ENCODE measurements around the gene THADA.

Gene THADA

GRCh38 chr2:43323857-43324256, 272.0 kb downstream of the THADA start:
- Mint-ChIP-seq H3K36me3 (peaks cover 39% of the 10 kb centered on the region), H3K4me1 (ENCODE audit: low read depth) (no peaks in the 10 kb centered on the region), H3K4me3 (no peak overlapping the region), H3K9me3 (ENCODE audit: low read depth) (no peaks in the 10 kb centered on the region), H3K27ac (no peak overlapping the region), H3K27me3 (no peaks in the 10 kb centered on the region)

DNA sequence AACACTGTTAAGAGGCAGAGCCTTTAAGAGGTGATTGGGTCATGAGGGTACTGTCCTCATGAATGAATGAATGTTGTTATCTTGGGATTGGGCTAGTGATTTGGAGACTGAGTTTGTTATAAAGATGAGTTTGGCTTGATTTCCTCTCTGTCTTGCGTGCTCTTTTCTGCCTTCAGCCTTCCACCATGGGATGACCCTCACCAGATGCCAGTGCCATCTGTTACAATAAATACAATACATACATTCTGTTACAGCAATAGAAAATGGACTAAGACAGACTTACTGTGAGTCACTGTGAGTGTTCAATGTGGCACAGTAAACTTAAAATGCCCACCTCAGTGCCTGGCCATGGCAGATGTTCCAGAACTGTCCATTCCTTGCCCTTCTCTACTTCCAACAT, 274.4 kb downstream of the THADA start:
- peaks cover 34% of the 10 kb centered on the region for H3K36me3 Mint-ChIP-seq
- no peaks in the 10 kb centered on the region for H3K9me3 Mint-ChIP-seq (ENCODE audit: low read depth)
- H3K27ac Mint-ChIP-seq = no peak overlapping the region
- no peaks in the 10 kb centered on the region for H3K27me3 Mint-ChIP-seq
- H3K4me3 Mint-ChIP-seq = no peak overlapping the region
- peaks cover 5% of the 10 kb centered on the region for H3K4me1 Mint-ChIP-seq (ENCODE audit: low read depth)

DNA sequence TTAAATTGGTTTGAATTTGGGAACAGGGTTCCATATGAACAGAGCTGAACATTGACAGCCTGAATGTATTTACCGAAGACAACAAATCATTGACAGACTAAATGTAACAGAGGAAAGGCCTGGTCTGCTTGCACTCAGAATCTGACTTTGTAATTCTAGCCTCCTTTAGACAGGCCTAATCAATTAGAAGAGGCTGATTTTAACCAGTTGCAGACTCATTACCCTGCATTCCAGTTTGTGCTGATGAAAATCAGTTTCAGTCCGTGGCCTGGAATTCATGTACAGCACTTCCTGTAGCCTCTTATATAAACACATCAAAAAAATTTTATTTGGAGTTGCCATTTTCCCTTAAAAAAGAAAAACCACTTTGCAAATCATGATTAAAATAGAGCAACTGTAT, 276.3 kb downstream of the THADA start:
- Mint-ChIP-seq H3K27ac (no peak overlapping the region), H3K36me3 (peaks cover 27% of the 10 kb centered on the region), H3K4me3 (no peak overlapping the region), H3K4me1 (ENCODE audit: low read depth) (peaks cover 10% of the 10 kb centered on the region), H3K9me3 (ENCODE audit: low read depth) (no peaks in the 10 kb centered on the region), H3K27me3 (no peaks in the 10 kb centered on the region)

DNA sequence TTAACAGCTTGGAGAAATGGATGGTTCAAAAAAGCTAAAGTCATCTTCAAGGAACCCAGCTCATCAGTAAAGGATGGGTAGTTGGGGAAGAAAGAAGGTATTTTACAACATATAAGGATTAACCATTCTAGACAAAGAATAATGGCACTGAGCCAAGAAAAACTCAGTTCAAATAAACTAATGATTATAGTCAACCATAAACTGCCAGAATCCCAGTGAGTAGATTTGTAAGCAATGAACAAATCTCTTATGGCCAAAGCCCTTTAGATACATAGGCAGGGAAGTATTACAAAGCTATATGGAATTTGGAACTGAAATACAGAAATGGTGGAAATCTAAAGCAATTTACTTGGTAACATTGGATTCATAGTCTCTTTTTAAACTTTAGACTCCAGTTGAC, 277.0 kb downstream of the THADA start:
- H3K9me3 Mint-ChIP-seq (ENCODE audit: low read depth) = no peaks in the 10 kb centered on the region
- no peak overlapping the region for H3K27ac Mint-ChIP-seq
- H3K36me3 Mint-ChIP-seq = peaks cover 24% of the 10 kb centered on the region
- no peak overlapping the region for H3K4me3 Mint-ChIP-seq
- no peaks in the 10 kb centered on the region for H3K27me3 Mint-ChIP-seq
- peaks cover 16% of the 10 kb centered on the region for H3K4me1 Mint-ChIP-seq (ENCODE audit: low read depth)

DNA sequence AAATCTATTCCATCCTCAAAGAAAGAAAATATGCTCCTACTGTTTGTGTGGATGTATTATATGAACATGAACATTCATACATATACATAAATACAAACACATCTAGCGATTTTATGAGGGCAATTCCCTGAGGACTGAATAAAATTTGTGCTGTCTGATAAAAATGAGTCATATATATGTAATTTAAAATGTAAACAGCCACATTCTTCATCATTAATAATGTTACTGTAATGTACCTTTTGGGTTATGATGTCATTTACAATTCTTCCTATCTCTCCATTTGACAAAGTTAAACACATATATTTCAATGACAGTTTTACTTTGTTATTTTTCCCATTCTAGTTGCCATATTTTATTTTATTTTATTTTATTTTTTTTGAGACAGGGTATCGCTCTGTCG, 278.2 kb downstream of the THADA start:
- no peak overlapping the region for H3K27ac Mint-ChIP-seq
- H3K4me1 Mint-ChIP-seq (ENCODE audit: low read depth) = peaks cover 16% of the 10 kb centered on the region

GRCh38 chr2:43317194-43317593, 278.6 kb downstream of the THADA start:
- Mint-ChIP-seq H3K4me3 (no peak overlapping the region), H3K36me3 (peaks cover 22% of the 10 kb centered on the region), H3K4me1 (ENCODE audit: low read depth) (peaks cover 16% of the 10 kb centered on the region), H3K27me3 (no peaks in the 10 kb centered on the region), H3K27ac (no peak overlapping the region), H3K9me3 (ENCODE audit: low read depth) (no peaks in the 10 kb centered on the region)

More for the DNA sequence above, 278.2 kb downstream of the THADA start:
- H3K9me3 Mint-ChIP-seq (ENCODE audit: low read depth) = no peaks in the 10 kb centered on the region
- peaks cover 21% of the 10 kb centered on the region for H3K36me3 Mint-ChIP-seq
- no peaks in the 10 kb centered on the region for H3K27me3 Mint-ChIP-seq
- no peak overlapping the region for H3K4me3 Mint-ChIP-seq

DNA sequence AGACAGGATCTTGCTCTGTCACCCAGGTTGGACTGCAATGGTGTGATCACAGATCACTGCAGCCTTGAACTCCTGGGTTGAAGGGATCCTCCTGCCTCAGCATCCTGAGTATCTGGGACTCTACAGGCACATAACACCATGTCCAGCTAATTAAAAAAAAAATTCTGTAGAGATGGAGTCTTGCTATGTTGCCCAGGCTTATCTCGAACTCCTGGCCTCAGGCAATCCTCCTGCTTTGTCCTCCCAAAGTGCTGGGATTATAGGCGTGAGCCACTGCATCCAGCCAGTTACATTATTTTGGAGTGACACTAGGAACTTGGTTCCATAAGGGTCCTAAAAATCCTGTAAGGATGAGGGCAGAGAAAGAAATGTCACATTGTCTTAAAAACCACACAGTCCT, 280.4 kb downstream of the THADA start:
- Mint-ChIP-seq H3K27me3 (no peaks in the 10 kb centered on the region), H3K4me1 (ENCODE audit: low read depth) (peaks cover 16% of the 10 kb centered on the region), H3K36me3 (peaks cover 26% of the 10 kb centered on the region), H3K9me3 (ENCODE audit: low read depth) (no peaks in the 10 kb centered on the region), H3K27ac (no peak overlapping the region), H3K4me3 (no peak overlapping the region)

- no peaks in the 10 kb centered on the region for H3K27me3 Mint-ChIP-seq
- no peak overlapping the region for H3K27ac Mint-ChIP-seq
- no peak overlapping the region for H3K4me3 Mint-ChIP-seq
- H3K36me3 Mint-ChIP-seq = peaks cover 22% of the 10 kb centered on the region
- H3K9me3 Mint-ChIP-seq (ENCODE audit: low read depth) = no peaks in the 10 kb centered on the region
- H3K4me1 Mint-ChIP-seq (ENCODE audit: low read depth) = peaks cover 16% of the 10 kb centered on the region
These were observed 281.4 kb downstream of the THADA start for GRCh38 chr2:43314299-43314927.

DNA sequence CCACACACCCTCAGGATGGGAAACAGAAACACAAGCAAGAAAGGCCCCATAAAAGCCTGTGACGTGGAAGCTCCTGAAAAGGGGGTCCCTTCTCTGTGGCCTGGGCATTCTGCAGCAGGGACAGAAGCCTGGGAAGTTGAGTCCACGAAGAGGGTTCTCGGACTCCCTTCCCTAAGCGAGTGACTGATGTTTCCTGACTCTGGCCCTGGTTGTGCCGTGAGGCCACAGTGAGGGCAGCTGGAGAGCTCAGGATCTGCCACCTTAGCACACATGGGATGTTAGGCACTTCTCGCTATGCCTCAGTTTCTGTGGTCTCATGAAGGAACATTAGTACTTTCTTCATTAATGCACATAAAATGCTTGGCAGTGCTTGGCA, 282.2 kb downstream of the THADA start:
- H3K27me3 Mint-ChIP-seq = no peaks in the 10 kb centered on the region
- no peaks in the 10 kb centered on the region for H3K9me3 Mint-ChIP-seq (ENCODE audit: low read depth)
- peaks cover 25% of the 10 kb centered on the region for H3K36me3 Mint-ChIP-seq
- no peak overlapping the region for H3K27ac Mint-ChIP-seq
- peaks cover 16% of the 10 kb centered on the region for H3K4me1 Mint-ChIP-seq (ENCODE audit: low read depth)
- H3K4me3 Mint-ChIP-seq = no peak overlapping the region

DNA sequence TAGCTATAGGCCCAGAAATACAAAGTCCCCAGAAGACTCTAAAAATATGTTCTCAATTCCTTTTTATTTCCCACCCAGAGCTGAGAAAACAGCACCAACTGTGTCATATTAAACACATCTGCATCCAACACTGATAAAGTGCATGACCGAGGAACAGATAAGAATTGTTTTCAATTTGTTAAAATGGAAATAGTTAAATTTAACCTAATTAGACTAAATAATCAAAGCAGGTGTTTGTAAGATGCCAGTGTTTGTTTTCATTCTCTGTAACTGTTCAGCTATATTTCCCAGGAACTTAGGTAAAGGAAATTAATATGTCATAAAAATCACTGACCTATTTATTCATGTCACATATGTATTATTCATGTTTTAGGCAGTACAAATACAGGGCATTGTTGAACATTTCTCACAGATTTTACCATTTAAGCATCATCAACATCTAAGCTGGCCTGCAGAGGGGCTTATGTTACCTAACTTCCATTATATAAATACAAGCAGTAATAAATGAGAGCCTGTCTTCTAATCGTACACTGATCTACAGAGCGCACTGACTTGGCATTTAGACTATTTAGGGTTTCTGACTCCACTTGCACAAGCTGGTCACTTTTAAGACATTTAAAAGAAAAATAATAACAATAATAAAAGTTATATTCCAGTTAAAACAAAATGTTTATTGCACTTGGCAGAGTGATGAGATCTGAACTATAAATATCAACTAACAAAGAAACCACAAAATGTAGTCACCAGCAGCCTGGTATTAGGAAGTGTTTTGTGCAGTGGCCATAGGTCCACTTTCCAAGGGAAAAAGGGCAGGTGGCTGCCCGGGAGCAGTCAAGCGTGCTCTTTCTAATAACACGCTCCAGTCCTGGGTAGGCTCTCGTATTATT, 282.8 kb downstream of the THADA start:
- Mint-ChIP-seq H3K4me3 (no peak overlapping the region), H3K27me3 (no peaks in the 10 kb centered on the region), H3K9me3 (ENCODE audit: low read depth) (no peaks in the 10 kb centered on the region), H3K4me1 (ENCODE audit: low read depth) (peaks cover 16% of the 10 kb centered on the region), H3K36me3 (peaks cover 25% of the 10 kb centered on the region), H3K27ac (no peak overlapping the region)

- H3K9me3 Mint-ChIP-seq (ENCODE audit: low read depth) = no peaks in the 10 kb centered on the region
- H3K27me3 Mint-ChIP-seq = no peaks in the 10 kb centered on the region
- H3K27ac Mint-ChIP-seq = no peak overlapping the region
- H3K36me3 Mint-ChIP-seq = peaks cover 31% of the 10 kb centered on the region
- H3K4me3 Mint-ChIP-seq = no peak overlapping the region
- peaks cover 9% of the 10 kb centered on the region for H3K4me1 Mint-ChIP-seq (ENCODE audit: low read depth)
These were observed 284.6 kb downstream of the THADA start for GRCh38 chr2:43311276-43311675.

DNA sequence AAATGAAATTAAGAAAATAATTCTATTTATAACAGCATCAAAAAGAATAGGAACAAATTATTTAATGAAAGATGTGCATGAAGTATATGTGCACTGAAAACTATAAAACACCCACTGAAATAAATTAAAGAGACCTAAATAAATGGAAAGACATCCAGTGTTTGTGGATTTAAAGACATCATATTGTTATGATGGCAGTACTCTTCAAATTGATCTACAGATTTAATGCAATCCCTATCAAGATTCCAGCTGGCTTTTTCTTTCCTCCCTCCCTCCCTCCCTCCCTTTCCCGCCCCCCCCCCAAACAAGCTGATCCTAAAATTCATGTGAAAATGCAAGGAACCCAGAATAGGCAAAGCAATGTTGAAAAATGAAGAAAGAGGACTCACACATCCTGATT, 285.9 kb downstream of the THADA start:
- Mint-ChIP-seq H3K4me3 (no peak overlapping the region), H3K27ac (no peak overlapping the region), H3K4me1 (ENCODE audit: low read depth) (peaks cover 6% of the 10 kb centered on the region), H3K36me3 (peaks cover 29% of the 10 kb centered on the region), H3K27me3 (no peaks in the 10 kb centered on the region), H3K9me3 (ENCODE audit: low read depth) (no peaks in the 10 kb centered on the region)

DNA sequence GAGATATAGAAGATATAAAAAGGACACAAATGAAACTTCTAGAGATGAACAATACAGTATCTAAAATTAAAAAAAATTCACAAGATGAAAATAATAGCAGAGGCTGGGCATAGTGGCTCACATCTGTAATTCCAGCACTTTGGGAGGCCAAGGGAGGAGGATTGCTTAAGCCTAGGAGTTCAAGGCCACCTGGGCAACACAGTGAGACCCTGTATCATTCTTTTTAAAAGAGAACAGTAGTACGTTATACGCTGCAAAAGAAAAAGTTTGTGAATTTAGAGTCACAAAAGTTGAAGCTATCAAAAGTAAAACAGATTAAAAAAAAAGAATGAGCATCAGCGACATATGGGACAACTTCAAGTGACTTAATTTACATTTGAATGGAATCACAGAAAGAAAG, 287.9 kb downstream of the THADA start:
- H3K4me3 Mint-ChIP-seq = no peak overlapping the region
- H3K9me3 Mint-ChIP-seq (ENCODE audit: low read depth) = no peaks in the 10 kb centered on the region
- no peak overlapping the region for H3K27ac Mint-ChIP-seq
- peaks cover 33% of the 10 kb centered on the region for H3K36me3 Mint-ChIP-seq
- H3K27me3 Mint-ChIP-seq = no peaks in the 10 kb centered on the region
- peaks cover 2% of the 10 kb centered on the region for H3K4me1 Mint-ChIP-seq (ENCODE audit: low read depth)

DNA sequence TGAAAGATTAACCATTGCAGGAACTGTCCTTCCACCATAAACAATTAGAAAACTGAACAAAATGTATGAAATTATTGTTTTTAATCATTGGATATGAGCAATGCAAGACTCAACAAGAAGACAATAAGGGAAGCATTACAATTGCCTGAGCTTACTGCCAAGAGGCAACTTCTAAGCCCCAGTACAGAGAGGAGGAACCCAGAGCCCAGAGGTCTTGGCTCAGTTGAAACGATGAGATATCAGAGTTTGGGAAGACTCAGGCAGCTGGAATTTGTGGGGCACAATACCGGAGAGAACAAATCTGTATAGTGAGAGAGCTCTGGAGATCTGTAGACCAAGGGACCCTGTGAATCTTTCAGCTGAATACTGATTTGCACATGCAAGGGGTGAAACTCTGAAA, 288.8 kb downstream of the THADA start:
- H3K4me1 Mint-ChIP-seq (ENCODE audit: low read depth) = peaks cover 2% of the 10 kb centered on the region
- no peaks in the 10 kb centered on the region for H3K9me3 Mint-ChIP-seq (ENCODE audit: low read depth)
- peaks cover 31% of the 10 kb centered on the region for H3K36me3 Mint-ChIP-seq
- no peak overlapping the region for H3K27ac Mint-ChIP-seq
- H3K4me3 Mint-ChIP-seq = no peak overlapping the region
- no peaks in the 10 kb centered on the region for H3K27me3 Mint-ChIP-seq

DNA sequence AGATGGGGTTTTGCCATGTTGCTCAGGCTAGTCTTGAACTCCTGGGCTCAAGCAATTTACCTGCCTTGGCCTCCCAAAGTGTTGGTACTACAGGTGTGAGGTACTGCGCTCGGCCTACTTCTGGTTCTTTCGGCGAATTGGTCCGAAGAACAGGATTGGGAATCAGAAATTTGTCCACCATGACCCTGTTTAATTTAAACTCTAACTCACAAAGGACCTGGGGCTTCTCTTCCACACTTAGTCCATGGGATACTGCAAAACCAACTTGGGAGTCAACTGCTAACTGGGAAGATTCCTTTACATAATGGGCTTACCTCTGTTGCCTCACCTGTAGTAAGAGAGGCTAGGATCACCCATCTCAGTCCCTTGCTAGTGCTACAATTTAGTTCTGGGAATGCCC, 289.6 kb downstream of the THADA start:
- no peak overlapping the region for H3K27ac Mint-ChIP-seq
- H3K4me1 Mint-ChIP-seq (ENCODE audit: low read depth) = peaks cover 2% of the 10 kb centered on the region
- no peaks in the 10 kb centered on the region for H3K9me3 Mint-ChIP-seq (ENCODE audit: low read depth)
- H3K36me3 Mint-ChIP-seq = peaks cover 24% of the 10 kb centered on the region
- H3K27me3 Mint-ChIP-seq = no peaks in the 10 kb centered on the region
- H3K4me3 Mint-ChIP-seq = no peak overlapping the region

DNA sequence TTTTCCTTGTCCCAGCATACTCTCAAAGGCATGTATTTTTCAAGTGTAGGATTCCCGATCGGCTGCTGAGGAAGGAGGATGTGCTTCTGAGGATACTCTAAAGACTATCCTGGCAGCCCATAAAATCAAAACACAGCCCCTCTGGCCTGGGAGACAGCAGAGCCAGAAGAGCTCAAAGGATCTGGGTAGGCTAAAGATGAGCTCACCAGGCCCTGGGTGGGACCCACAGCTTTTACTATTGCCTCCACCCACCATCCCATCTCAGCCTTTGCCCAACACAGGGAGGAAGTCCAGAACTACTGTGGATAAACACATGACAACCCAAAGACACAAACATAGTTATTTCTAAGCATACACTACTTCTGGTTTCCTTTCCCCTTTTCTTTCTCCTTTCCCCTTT, 290.3 kb downstream of the THADA start:
- no peak overlapping the region for H3K27ac Mint-ChIP-seq
- no peaks in the 10 kb centered on the region for H3K9me3 Mint-ChIP-seq (ENCODE audit: low read depth)
- H3K4me1 Mint-ChIP-seq (ENCODE audit: low read depth) = peaks cover 2% of the 10 kb centered on the region
- no peaks in the 10 kb centered on the region for H3K27me3 Mint-ChIP-seq
- H3K36me3 Mint-ChIP-seq = peaks cover 22% of the 10 kb centered on the region
- no peak overlapping the region for H3K4me3 Mint-ChIP-seq

All from activated naive CD8-positive, alpha-beta T cell (primary cell).